GM12874 (cell line): Measurements from ENCODE around the gene MACF1.

Experiments used
- CTCF ChIP-seq: IDR thresholded peaks from 2 replicates; pipeline ENCODE4 v1.5.1; 2011; ENCODE audit warnings: low read depth, mild to moderate bottlenecking, control low read depth, low read length, moderate library complexity; ENCODE audit not compliant: insufficient read depth

Gene MACF1

GRCh38 chr1:39173119-39173994, 31.1 kb upstream of the MACF1 start:
- no peak for TF ChIP-seq CTCF

- TF ChIP-seq CTCF, result no peak
Measured at GRCh38 chr1:39173995-39174380, 30.5 kb upstream of the MACF1 start.

GRCh38 chr1:39174390-39175081, 30.0 kb upstream of the MACF1 start:
- TF ChIP-seq CTCF, result no peak

- TF ChIP-seq CTCF, result no peak
Measured at GRCh38 chr1:39177706-39178105, 26.8 kb upstream of the MACF1 start.

GRCh38 chr1:39178541-39179431, 25.7 kb upstream of the MACF1 start:
- no peak for TF ChIP-seq CTCF

GRCh38 chr1:39181311-39181710, 23.2 kb upstream of the MACF1 start:
- TF ChIP-seq CTCF, result no peak

- no peak for TF ChIP-seq CTCF
Measured at GRCh38 chr1:39182804-39183203, 21.7 kb upstream of the MACF1 start.
